PC-3 (cell line): ENCODE data around the gene SLC43A1.

Experiments used
- EZH2 ChIP-seq: fragments of 300-600 bp; sonication (generic); IDR thresholded peaks from one replicate; pipeline ENCODE4 v1.6.1; 2017; ENCODE audit warnings: antibody characterized with exemption, mild to moderate bottlenecking, low read length; ENCODE audit not compliant: unreplicated experiment
- EZH2phosphoT487 ChIP-seq: fragments of 300-600 bp; sonication (generic); IDR thresholded peaks from 2 replicates; pipeline ENCODE4 v1.6.1; 2018; ENCODE audit warnings: mild to moderate bottlenecking, antibody characterized with exemption, low read length, borderline replicate concordance
- TF ChIP-seq, protein P1 (sequence below): fragments of 300-600 bp; sonication (generic); conservative IDR thresholded peaks from 2 replicates; pipeline ENCODE4 v1.5.1; 2017; ENCODE audit warnings: antibody characterized with exemption, low read depth, mild to moderate bottlenecking, low read length

DNA sequence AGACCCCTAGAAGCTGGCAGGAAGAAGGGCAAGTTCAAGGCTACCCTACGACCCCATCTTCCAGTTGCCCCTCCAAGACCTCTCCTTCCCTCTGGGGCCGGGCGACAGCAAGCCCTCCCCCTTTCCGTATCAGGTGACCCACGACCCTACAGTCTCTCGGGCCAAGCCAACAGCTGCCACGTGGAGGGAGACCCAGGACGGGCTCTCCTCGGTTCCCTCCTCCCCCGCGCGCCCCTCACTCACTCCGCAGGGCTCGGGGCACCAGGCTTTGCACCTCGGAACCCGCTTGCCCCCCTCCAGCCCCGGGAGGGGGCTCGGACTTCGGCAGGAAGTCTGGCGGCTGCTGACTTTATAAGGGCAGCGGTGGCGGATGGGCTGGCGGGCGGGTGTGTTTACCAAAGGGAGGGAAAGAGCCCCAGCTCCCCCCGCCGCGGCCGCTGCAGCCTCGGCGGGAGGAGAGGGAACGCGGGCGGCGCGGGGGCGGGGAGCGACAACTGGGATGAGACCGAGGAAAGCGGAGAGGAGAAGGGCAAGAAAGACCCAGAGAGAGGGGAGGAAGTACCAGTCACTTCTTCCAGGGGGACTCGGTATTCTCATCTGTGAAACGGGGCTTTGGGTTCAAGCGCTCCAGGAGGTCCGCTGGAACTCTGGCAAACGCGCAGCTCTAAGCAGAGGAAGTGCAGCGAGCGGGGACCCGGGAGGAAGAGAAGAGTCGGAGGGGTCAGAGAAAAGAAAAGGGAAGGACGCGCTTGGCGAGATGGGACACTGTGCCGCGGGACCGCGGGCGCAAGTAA, 767 bp downstream of the SLC43A1 start:
- TF ChIP-seq, protein P1, sequence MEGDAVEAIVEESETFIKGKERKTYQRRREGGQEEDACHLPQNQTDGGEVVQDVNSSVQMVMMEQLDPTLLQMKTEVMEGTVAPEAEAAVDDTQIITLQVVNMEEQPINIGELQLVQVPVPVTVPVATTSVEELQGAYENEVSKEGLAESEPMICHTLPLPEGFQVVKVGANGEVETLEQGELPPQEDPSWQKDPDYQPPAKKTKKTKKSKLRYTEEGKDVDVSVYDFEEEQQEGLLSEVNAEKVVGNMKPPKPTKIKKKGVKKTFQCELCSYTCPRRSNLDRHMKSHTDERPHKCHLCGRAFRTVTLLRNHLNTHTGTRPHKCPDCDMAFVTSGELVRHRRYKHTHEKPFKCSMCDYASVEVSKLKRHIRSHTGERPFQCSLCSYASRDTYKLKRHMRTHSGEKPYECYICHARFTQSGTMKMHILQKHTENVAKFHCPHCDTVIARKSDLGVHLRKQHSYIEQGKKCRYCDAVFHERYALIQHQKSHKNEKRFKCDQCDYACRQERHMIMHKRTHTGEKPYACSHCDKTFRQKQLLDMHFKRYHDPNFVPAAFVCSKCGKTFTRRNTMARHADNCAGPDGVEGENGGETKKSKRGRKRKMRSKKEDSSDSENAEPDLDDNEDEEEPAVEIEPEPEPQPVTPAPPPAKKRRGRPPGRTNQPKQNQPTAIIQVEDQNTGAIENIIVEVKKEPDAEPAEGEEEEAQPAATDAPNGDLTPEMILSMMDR = no peak
- no peak for TF ChIP-seq EZH2
- TF ChIP-seq EZH2phosphoT487 = no peak
